Stimulated activated CD8-positive, alpha-beta memory T cell treated with anti-CD3 and anti-CD28 coated beads, Interleukin-4, amount 100 ng/mL, for 4 hours (primary cell): ENCODE results near the gene PTGIS.

Experiments
- DNase-seq, 2 donors: peaks; one replicate each; pipeline ENCODE4 v3.0.0-alpha.2; 2020; ENCODE audit warnings: low read depth in 2 of 2, low spot score in 1 of 2

The PTGIS gene

DNA sequence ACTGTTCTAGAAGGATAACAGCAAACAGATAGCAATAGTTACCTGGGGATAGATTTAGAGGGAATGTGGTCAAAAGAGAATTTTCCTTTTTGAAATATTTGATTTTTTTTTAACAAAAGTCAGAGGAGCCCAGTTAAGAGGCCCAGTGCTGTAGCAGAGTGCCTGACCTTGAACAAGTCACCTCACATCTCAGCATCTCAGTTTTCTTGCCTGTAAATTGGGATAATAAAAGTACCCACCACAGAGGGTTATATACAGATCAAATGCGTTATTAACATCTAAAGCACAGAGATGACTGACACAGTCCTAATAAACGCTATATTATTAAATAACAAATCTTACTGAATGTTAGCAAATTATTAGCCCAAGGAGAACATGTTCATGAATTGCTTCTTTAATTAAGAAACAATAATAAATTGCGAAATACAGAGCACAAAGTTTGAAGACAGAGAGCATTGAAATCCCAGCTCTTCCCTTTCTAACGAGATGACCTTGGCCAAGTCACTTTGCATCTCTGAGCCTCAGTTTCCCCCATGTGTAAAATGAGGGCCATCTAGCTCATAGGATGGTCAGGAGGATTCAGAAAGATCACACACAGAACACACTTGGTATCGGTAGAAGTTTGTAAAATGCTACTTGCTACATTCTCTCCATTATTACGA is 35.5 kb downstream of the PTGIS start:
- DNase-seq: no peak

DNA sequence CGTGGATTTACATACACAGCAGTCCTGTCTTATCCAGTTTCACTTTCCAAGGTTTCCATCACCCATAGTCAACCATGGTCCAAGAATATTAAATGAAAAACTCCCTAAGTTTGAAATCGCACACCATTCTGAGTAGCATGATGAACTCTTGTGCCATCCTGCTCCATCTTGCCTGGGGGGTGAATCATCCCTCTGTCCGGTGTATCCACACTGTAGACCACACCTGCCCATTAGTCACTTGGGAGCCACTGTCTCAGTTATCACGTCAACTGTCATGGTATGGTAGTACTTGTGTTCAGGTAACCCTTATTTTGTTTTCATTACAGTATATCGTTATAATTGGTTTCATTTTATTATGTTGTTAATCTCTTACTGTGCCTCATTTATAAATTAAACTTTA is 38.5 kb downstream of the PTGIS start:
- no peak for DNase-seq

DNA sequence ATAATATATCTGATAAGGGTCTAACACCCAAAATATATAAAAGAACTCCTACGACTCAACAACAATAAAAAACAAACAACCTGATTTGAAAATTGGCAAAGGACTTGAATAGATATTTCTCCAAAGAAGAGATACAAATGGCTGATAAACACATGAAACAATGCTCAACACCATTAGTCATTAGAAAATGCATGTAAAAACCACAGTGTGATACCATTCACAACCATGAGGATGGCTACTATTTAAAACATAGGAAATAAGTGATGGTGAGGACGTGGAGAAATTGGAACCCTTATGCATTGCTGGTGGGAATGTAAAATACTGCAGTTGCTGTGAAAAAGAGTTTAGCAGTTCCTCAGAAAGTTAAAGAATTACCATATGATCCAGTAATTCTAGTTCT is 41.4 kb downstream of the PTGIS start:
- no peak for DNase-seq

DNA sequence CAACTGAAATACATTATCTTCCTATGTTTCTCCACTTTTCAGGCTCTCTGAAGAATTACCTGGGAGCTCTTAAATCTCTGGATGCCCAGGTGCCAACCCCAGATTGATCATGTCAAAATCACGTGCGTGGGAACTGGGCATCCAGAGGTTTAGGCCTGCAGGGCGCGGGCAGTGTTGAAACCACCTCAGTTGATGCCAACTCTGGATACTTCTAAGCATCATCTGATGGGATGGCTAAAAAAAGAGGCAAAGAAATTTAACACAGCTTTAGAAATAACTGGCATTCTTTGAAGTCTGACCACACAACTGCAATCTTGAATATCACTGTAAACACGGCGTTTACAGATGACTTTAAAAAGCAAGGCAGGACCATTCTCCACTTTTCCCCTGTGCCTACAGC is 41.9 kb downstream of the PTGIS start:
- DNase-seq: no peak

DNA sequence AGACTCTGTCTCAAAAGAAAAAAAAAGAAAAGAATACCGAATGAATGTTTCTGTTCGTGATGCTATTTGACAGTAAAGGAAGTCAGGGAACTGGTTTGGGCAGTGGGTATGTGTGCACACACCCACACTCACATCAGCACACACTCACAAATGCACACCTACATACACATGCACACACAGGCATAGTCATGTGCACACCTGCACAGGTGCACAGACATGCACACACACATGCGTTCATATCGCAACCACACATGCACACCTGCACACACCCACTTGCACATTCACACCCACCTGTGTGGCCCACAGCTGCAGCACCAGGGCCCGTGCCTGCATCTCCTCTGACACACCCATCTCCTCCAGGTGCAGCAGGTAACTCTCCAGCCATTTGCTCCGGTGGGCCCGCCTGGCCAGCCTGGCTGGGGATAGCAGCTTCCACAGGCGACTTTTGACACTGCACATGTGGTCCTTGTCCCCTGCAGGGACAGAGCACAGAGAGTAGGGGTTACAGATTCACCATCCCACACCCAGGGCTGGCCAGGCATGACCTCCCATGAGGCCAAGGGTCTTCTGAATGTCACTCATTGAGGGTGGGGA is 44.1 kb downstream of the PTGIS start:
- no peak for DNase-seq

DNA sequence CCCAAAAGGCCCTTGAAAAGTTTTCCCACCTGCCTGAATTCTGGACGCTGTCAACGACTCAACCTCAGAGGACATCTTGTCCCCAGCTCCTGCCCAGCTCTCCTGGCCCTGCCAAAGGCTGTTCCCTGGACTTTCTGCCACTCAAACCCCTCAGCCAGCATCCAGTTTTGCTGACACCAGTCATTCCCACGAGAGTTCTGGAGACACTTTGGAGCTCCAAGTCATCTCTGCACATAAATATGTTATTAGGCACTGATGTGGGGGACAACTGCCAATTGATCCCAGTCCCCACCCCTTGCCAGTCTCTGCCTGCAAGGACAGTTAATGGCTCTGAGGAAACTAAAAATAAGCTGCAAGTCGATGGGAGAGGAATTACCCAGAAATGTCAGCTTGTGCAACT is 46.6 kb downstream of the PTGIS start:
- no peak for DNase-seq

DNA sequence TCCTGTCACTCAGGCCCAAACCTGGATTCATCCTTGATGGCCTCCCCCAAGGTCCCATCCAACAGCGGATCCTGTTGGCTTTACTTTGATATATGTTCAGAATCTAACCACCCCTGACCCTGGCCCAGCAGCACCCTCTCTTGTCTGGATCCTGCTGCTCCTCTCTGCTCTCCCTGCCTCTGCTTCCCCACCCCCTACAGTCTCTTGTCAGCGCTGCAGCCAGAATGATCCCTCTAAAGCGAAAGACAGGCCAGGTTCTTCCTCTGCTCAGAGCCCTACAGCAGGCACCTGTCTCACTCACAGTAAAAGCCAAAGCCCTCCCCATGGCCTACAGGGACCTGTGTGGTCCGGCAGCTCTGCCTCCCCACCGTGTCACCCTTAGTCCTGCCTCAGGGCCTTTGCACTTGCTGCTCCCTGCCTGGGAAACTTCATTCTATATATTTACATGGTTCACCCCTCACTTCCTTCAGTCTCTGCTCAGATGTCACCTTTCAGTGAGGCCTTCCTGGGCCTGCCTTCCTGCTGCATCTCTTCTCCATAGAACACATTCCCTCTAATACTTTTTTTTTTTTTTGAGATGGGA is 48.1 kb downstream of the PTGIS start:
- no peak for DNase-seq

DNA sequence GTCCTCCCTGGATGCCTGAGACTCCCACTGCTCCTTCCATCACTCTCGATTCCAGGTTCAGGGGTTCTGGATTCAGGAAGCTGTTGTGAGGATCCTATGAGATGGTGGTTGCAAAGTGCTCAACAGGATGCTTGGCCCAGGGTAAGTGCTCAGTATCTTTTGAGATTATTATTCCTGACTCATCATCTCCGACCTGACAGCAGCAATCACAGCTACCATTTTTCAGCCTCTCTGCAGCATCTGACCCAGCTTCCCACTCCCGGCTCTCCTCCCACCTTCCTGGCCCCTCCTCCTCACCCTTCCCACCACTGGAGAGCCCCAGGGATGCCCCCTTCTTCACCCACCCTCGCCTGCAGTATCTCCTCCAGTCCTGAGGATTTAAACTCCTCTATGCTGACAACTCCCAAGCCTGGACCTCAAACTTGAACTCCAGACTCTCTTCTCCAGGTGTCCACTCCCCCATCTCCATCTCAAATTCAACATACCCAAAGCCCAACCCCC is 48.7 kb downstream of the PTGIS start:
- DNase-seq: no peak

DNA sequence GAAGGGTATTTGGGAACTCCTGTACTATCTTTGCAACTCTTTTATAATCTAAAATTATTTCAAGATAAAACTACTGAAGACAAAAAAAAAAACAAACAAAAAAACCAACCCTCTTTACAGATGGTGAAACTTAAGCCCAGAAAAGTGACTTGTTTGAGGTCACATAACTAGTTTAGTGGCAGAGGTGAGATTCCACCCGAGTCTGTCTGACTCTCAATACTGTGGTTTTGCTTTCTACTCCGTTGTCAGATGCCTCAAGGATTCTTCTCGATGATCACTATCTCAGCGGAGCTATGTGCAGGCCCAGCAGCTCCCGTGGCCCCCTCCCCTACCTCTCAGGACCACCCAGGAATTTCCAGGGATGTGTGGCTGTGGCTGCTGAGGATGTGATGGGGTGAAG is 49.4 kb downstream of the PTGIS start:
- no peak for DNase-seq

DNA sequence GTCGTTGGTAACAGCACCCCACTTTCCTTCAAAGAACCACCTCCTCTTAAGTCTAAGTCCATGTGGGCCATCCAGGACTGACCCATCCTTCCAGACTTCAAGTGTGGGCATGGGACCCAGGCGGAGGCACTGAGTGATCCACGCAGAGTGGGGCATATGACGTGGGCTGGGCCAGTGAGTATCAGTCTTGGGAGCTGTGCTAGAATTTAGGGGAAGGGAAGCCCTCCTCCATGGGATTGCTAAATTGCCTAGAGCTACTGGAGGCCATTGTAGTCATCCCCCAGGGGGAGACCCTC is 50.2 kb downstream of the PTGIS start:
- no peak for DNase-seq

DNA sequence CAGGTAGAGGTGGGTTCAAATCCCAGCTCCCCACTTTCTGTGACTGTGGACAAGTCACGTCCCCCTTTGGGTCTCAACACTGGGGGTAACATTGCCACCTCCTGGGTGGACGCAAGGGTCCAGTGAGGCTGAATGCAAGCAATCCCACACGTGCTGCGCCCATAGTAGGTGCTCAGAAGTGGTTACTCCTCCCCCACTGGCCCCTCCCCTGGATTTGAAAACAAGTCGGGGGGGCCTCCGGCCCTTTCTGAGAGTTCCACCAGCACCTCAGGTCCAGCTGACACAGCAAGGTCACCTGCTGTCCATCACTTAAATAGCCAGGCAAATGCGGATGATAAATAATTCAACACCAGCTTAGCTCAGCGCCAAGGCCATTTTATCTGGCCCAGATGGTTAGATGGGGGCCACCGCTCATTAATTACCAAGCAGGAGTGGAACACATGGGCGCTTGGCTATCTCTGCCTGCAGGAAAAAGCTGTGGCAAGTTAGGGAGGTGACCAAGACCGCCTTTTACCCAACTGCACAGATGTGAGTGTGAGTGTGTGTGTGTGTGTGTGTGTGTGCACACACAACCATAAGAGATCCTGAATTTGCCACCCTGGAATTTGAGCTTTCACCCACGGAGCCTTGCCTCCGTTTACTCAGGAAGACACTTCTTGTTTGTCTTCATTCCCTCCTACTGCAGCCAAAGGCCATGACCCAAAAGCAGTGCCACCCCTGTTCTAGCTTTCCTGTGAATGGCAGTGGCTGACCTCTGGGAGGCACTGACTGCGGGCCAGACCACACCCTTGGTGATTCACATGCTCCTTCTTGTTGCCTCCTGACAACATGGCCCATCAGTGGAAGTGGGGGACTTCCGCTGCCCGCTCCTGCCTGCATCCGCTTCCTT is 50.8 kb downstream of the PTGIS start:
- no peak for DNase-seq

DNA sequence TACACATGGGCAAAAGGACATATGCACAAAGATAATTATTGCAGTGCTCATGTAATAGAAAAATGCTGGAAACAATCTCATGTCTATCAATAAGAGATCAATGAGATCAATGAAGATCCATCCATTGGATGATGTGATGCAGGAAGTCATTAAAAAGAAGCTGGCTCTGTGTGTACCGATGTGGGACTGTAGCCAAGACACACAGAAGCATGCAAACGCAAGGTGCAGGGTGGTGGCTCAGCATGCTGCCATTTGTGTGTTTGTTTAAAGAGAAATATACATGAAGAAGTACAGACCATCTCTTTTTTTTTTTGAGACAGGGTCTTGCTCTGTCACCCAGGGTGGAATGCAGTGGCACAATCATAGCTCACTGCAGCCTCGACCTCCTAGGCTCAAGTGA is 52.4 kb downstream of the PTGIS start:
- no peak for DNase-seq

DNA sequence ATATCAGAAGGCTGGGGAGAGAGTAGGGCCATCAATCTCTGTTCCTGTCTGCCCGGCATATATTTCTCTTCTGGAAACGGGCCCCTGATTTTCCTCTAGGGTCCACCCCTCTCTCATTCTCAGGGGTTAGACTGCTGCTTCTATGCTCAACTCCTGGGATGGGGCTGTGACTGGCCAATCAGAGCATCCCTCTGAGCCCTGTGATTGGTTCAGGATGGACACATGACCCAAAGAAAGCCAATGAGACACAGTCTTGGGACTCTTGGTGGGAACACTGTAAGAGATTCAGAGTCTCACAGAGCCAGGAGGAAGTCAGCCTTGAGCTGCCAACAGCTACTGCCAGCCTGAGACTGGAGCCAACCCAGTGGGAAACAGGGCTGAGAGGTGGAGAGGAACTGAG is 54.4 kb downstream of the PTGIS start:
- DNase-seq: no peak

DNA sequence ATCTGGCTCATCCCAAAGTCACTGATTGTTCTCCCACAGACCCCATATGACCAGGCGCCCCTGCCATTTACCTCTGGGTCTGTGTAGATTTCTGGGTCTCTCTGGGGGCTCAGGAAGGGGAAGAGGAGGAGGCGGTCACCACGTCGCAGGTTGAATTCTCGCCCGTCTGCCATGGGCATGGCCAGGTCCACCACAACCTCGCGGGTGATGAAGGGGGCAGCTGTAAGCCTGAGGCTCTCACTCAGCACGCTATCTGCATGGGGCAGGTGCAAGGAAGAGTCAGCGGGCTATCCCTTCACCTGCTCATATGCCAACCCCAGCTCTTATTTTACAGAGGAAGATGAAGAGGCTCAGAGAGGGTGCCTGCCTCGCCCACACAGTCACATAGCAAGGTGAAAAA is 54.9 kb downstream of the PTGIS start:
- DNase-seq: no peak

DNA sequence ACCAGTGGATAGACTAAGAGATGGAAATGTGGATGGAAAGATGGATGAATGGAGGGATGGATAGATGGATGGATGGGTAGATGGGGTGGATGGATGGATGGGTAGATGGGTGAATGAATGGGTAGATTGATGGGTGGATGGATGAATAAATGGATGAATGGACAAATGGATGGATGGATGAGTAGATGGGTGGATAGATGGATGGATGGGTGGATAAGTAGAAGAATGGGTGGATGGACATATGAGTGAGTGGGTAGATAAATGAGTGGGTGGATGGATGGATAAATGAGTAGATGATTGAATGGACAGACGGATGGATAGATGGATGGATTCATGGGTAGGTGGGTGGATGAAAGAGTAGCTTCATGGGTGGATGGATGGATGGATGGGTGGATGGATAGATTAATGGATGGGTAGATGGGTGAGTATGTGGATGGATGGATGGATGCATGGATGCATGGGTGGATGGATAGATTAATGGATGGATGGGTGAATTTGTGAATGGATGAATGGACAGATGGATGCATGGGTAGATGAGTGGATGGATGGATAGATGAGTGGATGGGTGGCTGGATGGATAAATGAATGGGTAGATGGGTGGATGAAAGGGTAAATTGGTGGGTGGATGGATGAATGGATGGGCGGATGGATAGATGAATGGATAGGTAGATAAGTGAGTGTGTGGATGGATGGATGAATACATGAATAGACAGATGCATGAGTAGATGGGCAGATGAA is 56.0 kb downstream of the PTGIS start:
- DNase-seq: no peak

DNA sequence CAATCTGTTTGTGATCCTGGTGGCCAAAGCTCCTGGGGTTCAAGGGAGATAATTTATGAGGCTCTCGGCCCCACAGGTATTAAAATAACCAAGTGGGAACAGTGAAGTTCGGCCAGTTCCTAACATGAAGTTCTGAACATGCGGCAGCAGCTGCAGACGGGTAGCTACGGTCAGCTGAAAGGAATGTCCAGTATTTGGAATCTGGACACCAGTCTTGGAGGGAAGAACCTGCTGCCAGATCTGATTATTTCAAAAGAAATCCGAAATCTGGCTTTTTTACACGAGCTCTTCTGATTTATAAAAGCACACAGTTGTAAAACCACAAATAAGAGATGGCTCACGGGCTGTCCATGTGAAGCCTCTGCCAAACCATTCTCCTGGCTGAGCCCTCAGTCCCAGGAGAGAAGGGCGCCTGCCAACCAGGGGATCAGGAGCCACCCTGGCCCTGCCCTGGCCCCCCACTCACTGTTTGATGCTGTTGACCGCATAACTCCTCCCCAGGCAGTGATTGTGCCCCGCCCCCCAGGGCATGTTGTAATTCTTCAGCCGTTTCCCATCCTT is 57.3 kb downstream of the PTGIS start:
- no peak for DNase-seq

DNA sequence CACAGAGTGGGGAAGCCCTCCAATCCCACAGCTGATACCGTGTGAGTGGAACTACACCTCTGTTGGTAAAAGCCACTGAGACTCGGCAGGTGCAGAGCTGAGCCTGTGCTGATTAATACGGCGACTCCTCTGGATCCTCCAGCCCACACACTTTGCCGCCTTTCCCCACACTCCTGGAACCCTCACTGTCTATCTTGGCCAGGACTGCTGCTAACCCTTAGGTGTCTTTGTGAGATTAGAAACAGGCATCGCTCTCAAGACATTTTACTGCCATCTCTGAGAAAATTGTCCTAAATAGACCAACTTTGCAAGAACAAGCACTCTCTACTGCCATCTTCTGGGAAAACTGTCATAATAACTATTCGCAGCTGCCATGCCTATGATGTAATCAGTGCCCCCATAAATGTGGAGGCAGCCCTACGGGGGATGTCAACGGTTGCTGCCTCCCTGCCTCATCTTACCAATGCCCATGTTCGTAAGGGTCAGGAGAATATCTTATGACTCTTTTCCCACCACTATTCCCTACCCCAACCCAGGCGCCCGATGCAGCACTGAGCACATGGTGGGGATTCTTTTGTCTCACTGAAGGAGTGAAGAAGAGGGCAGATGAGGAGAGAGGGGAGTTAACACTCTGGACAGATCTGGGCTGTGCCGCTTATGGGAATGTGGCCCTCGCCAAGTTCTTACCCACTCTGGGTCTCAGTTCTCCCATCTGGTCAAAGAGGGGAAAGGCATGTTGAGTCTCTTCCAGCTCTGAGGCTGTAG is 59.3 kb downstream of the PTGIS start:
- DNase-seq: no peak

DNA sequence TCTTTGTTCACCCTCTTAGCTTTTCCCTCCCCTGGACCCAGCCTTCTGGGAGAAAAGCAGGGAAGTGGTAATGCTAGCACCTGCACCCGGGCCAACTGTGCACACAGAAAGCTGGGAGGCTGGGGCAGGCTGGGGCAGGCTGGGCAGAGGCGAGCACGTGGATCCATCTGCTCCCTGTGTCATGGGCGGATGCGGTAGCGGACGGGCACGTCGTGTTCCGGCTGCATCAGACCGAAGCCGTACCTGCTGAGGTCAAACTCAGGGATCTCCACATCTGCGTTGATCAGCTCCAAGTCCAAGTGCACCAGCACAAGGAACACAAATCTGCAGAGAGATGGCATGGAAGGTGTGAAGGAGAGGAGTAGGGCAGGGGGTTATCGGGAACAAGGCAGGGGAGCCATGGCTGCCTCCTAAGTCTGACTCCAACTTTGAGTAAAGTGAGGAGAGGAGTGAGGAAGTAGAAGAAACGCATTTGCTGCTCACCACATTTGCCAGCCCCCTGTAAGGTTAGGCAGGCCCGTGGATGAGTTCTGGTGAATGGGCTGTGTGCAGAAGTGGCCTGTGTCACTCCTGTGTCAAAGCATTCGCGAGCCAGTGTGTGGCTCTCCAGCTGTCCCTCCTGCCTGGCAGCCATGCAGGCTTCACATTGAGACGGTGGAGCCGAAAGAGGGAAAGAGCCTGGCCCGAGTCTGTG is 60.0 kb downstream of the PTGIS start:
- no peak for DNase-seq

DNA sequence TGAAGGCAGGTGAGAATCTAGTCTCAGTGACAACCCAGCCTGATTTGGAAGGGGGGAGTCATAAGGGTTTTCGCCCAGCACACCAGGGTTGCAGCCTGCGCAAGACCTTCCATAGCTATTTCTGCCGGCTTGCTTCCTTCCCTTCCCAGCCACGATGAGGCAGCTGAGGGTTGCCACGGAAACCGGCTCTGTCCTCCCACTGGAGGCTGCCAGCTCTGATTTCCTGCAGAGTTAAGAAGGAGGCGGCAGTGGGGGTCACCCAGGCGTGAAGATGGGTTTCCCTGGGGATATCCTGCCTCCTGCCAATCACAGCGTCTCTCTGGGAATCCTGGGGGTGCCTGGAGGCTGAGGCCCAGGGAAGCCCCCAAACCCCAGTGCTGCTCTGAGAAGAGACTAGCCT is 62.4 kb downstream of the PTGIS start:
- no peak for DNase-seq

DNA sequence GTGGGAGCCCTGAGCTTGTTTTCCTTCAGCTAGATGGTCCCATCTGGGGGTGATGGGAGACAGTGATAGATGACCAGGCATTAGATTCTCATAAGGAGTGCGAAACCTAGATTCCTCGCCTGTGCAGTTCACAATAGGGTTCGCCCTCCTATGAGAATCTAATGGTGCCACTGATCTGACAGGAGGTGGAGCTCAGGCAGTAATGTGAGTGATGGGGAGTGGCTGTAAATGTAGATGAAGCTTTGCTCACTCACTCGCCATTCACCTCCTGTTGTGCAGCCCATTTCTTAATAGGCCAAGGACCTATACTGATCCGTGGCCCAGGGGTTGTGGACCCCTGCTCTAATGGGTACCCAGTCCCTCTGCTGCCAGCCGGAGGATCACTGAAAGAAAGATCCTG is 64.8 kb downstream of the PTGIS start:
- no peak for DNase-seq
